Measurements from ENCODE around the gene FLNB.

DNA sequence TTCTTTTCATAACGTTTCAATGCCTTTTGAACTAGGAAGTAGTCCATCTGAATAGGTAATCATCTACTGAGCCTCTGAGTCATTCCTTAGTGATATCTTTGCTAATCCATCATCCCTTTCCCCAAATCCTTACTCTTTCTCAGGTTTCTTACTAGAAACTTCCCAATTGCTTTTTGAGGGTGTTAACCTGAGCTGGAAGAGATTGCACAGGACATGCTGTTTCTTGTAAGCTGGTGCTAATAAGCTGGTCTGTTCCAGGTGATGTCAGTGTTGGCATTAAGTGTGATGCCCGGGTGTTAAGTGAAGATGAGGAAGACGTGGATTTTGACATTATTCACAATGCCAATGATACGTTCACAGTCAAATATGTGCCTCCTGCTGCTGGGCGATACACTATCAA is 101.5 kb downstream of the FLNB start:
- TF ChIP-seq EZH2 (IDR thresholded peaks at IDR 0.05; ENCODE audit: borderline replicate concordance, insufficient read depth, low read length, poor library complexity, severe bottlenecking) (no peak), CTCF (IDR thresholded peaks at IDR 0.05; ENCODE audit: poor library complexity, severe bottlenecking) (no peak), TAF1 (IDR thresholded peaks at IDR 0.05; ENCODE audit: low read depth) (no peak), POLR2AphosphoS5 (IDR thresholded peaks at IDR 0.05) (no peak)
